Measurements from ENCODE around the gene TOX2.

TOX2 gene

GRCh38 chr20:44073011-44073674, 158.5 kb downstream of the TOX2 start:
- no peak overlapping the region for H3K4me3 ChIP-seq (replicated peaks; ENCODE audit: low read depth, low read length)
- no peak for TF ChIP-seq CTCF (IDR thresholded peaks at IDR 0.05; ENCODE audit: low read length, missing control alignments)
- no peak for DNase-seq (ENCODE audit: low read depth)

GRCh38 chr20:44073675-44074071, 159.0 kb downstream of the TOX2 start:
- TF ChIP-seq CTCF (IDR thresholded peaks at IDR 0.05; ENCODE audit: low read length, missing control alignments): no peak
- H3K4me3 ChIP-seq (replicated peaks; ENCODE audit: low read depth, low read length): no peak overlapping the region
- no peak for DNase-seq (ENCODE audit: low read depth)

GRCh38 chr20:44074252-44075151, 159.8 kb downstream of the TOX2 start:
- TF ChIP-seq CTCF (IDR thresholded peaks at IDR 0.05; ENCODE audit: low read length, missing control alignments): no peak
- H3K4me3 ChIP-seq (replicated peaks; ENCODE audit: low read depth, low read length): no peak overlapping the region
- peak; percentile 40 for DNase-seq (ENCODE audit: low read depth)

GRCh38 chr20:44075191-44075949, 160.7 kb downstream of the TOX2 start:
- no peak for DNase-seq (ENCODE audit: low read depth)
- no peak overlapping the region for H3K4me3 ChIP-seq (replicated peaks; ENCODE audit: low read depth, low read length)
- no peak for TF ChIP-seq CTCF (IDR thresholded peaks at IDR 0.05; ENCODE audit: low read length, missing control alignments)

- TF ChIP-seq CTCF (IDR thresholded peaks at IDR 0.05; ENCODE audit: low read length, missing control alignments): no peak
- H3K4me3 ChIP-seq (replicated peaks; ENCODE audit: low read depth, low read length): no peak overlapping the region
- DNase-seq (ENCODE audit: low read depth): no peak
These were observed 161.2 kb downstream of the TOX2 start for GRCh38 chr20:44075950-44076232.

GRCh38 chr20:44079291-44079690, 164.6 kb downstream of the TOX2 start:
- no peak overlapping the region for H3K4me3 ChIP-seq (replicated peaks; ENCODE audit: low read depth, low read length)
- no peak for DNase-seq (ENCODE audit: low read depth)
- no peak for TF ChIP-seq CTCF (IDR thresholded peaks at IDR 0.05; ENCODE audit: low read length, missing control alignments)
